Esophagus muscularis mucosa (tissue), 4 donors: ENCODE results near the gene QSOX2.
"Not testable (repeated sequence)": the region's sequence is repeated elsewhere in the genome, so short reads cannot be mapped to it uniquely, and the experiment has no call there.

Source experiments
- CTCF ChIP-seq, 3 experiments: fragments of 200-600 bp in 2 of 3; fragments of 450-650 bp in 1 of 3; sonication (generic) in 2 of 3; IDR thresholded peaks; one replicate each; pipeline ENCODE4 v1.5.1; 2017 to 2019; ENCODE audit warnings: antibody characterized with exemption in 3 of 3, mild to moderate bottlenecking in 2 of 3, moderate library complexity in 1 of 3
- EP300 ChIP-seq: sonication (generic); formaldehyde crosslinking; IDR thresholded peaks from one replicate; pipeline ENCODE4 v1.6.1; 2017; ENCODE audit warnings: antibody characterized with exemption
- POLR2A ChIP-seq: fragments of 450-650 bp; IDR thresholded peaks from one replicate; pipeline ENCODE4 v1.6.1; 2017; ENCODE audit warnings: antibody characterized with exemption, moderate library complexity, mild to moderate bottlenecking, low read depth

GRCh38 chr9:136236471-136237410 is 8.9 kb downstream of the QSOX2 start:
- not testable (repeated sequence) for TF ChIP-seq POLR2A; CTCF (IDR thresholded peaks at IDR 0.05); EP300
